Astrocyte of the spinal cord (primary cell): ENCODE data around the gene LRFN4.
"Not testable (repeated sequence)": the region's sequence is repeated elsewhere in the genome, so short reads cannot be mapped to it uniquely, and the experiment has no call there.

ENCODE experiments used
- DNase-seq: peaks from one replicate; pipeline ENCODE4 v3.0.0; 2011; ENCODE audit warnings: low read depth, low spot score
- H3K4me3 ChIP-seq: 2 replicates; pipeline ENCODE4 v1.5.1; 2011; ENCODE audit warnings: low read depth, mild to moderate bottlenecking, low read length, moderate library complexity
- in situ Hi-C: cut with HindIII; loops from 2 replicates; pipeline ENCODE4 v1.10.0; 2017; ENCODE audit warnings: low sequenced_read_pairs
- TF ChIP-seq, protein P1 (sequence below): IDR thresholded peaks from 2 replicates; pipeline ENCODE4 v1.5.1; 2012; ENCODE audit warnings: low read depth, mild to moderate bottlenecking, low read length, inconsistent platforms

The LRFN4 gene

DNA sequence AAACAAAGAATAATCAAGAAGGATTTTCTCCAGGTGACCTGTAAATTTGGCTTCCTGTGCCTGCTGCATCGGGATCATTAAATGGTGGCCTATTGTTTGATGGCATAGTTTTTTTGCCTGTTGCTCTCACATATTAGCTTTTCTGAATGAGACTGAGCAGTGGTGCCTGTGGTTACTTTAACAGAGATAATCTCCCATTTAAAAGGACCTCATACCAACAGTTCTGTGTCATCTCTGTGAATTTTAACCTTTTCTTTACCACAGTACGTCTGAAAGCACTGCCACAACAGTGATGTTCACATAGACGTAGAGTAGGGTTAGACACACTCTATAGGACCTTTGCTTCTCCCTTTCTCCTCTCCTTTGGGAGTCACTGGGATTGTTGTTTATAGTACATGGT is 36.5 kb upstream of the LRFN4 start:
- TF ChIP-seq, protein P1, sequence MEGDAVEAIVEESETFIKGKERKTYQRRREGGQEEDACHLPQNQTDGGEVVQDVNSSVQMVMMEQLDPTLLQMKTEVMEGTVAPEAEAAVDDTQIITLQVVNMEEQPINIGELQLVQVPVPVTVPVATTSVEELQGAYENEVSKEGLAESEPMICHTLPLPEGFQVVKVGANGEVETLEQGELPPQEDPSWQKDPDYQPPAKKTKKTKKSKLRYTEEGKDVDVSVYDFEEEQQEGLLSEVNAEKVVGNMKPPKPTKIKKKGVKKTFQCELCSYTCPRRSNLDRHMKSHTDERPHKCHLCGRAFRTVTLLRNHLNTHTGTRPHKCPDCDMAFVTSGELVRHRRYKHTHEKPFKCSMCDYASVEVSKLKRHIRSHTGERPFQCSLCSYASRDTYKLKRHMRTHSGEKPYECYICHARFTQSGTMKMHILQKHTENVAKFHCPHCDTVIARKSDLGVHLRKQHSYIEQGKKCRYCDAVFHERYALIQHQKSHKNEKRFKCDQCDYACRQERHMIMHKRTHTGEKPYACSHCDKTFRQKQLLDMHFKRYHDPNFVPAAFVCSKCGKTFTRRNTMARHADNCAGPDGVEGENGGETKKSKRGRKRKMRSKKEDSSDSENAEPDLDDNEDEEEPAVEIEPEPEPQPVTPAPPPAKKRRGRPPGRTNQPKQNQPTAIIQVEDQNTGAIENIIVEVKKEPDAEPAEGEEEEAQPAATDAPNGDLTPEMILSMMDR: no peak
- no peak overlapping the region for H3K4me3 ChIP-seq
- DNase-seq: no peak
- in situ Hi-C loops: no loop called here

- in situ Hi-C loops: no loop called here
- TF ChIP-seq, protein P1: no peak
- no peak for DNase-seq
- H3K4me3 ChIP-seq: no peak overlapping the region
Observed at GRCh38 chr11:66820901-66821300, 36.0 kb upstream of the LRFN4 start.

DNA sequence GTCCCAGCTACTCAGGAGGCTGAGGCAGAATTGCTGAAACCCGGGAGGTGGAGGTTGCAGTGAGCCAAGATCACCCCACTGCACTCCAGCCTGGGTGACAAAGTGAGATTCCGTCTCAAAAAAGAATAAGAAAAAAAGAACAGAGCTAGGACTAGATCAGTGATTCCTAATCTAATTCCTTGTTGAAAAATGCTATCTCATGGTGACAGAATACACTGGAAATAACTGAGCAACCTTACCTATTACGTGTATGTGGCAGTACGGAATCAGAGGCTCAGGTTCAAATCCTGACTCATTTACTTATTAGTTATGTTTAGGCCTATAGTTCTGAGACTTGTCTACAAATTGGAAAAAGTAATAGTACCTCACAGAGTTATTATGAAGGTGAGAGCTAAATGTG is 33.2 kb upstream of the LRFN4 start:
- TF ChIP-seq, protein P1: no peak
- in situ Hi-C loops: no loop called here
- H3K4me3 ChIP-seq: no peak overlapping the region
- DNase-seq: no peak

- in situ Hi-C loops, DNase-seq, H3K4me3 ChIP-seq: not testable (repeated sequence)
Observed at GRCh38 chr11:66824573-66824972, 32.3 kb upstream of the LRFN4 start.

DNA sequence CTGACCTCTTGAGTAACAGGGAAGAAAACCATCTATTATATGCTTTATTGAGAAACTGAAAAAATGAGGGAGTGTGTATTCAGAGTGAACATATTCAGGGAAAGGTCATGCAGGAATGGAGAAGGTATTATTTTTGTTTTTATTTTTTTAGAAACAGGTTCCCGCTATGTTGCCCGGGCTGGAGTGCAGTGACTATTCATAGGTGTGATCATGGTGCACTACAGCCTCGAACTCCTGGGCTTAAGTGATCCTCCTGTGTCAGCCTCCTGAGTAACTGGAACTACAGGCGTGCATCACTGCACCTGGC is 22.4 kb upstream of the LRFN4 start:
- no peak overlapping the region for H3K4me3 ChIP-seq
- in situ Hi-C loops: no loop called here
- no peak for DNase-seq
- TF ChIP-seq, protein P1: no peak

DNA sequence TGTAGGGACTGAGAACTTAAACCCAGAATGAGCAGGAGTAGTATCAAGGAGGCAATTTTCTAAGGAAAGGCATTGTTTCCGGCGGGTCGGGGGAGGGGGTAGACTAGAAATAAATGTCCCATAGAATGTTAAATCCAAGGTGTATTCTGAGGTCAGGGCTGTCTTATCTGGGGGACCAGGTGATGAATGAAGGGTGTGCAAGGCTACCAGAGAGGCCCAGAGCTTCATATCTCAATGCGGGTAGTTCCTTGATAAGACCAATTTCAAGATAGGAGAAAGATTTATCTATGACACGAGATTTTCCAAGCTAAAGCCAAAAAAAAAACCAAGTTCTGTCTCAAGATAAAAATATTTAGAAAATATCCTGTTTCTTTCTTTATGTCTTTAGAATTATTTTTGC is 21.9 kb upstream of the LRFN4 start:
- TF ChIP-seq, protein P1: no peak

DNA sequence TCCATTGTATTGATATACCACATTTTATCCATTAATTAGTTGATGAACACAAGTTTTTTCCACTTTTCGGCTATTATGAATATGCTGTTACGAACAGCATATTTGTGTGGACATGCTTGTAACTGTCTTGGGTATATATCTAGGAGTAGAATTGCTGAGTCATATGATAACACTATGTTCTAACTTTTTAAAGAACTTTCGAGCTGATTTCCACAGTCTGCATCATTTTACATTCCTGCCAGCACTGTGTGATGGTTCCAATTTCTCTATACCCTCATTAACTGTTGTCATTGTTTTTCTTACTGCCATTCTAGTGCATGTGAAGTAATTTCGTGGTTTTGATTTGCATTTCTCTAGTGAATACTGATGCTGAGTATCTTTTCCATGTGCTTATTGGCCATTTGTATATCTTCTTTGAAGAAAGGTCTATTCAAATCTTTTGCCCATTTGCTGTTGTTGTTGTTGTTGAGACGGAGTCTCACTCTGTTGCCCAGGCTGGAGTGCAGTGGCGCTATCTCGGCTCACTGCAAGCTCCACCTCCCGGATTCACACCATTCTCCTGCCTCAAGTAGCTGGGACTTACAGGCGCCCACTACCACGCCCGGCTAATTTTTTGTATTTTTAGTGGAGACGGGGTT is 21.0 kb upstream of the LRFN4 start:
- in situ Hi-C loops: no loop called here
- peak; percentile 47 for DNase-seq
- H3K4me3 ChIP-seq: no peak overlapping the region
- TF ChIP-seq, protein P1: no peak

More for the DNA sequence above, 21.9 kb upstream of the LRFN4 start:
- no peak for DNase-seq
- H3K4me3 ChIP-seq: no peak overlapping the region
- in situ Hi-C loops: no loop called here
